Fibroblast of lung (primary cell): ENCODE results near the gene SYT9. TPM values are rescaled to one million over a fixed set of nuclear protein-coding genes. Genes with fewer than 3 reads are reported as not detected.

Source experiments
- DNase-seq, 2 donors: peaks; one replicate each; pipeline versions ENCODE4 v3.0.0 to v3.0.0-alpha.2; 2010; ENCODE audit warnings: low read depth in 2 of 2
- H2AFZ ChIP-seq: 2 replicates; pipeline ENCODE4 v1.5.1; 2012; ENCODE audit warnings: low read length, control low read depth, inconsistent platforms
- H3K27ac ChIP-seq: 2 replicates; pipeline ENCODE4 v1.5.1; 2011; ENCODE audit warnings: low read length, control low read depth; ENCODE audit not compliant: insufficient read depth
- H3K27me3 ChIP-seq: 2 replicates; pipeline ENCODE4 v1.5.1; 2011; ENCODE audit warnings: mild to moderate bottlenecking, low read length; ENCODE audit not compliant: control insufficient read depth, insufficient read depth
- H3K36me3 ChIP-seq: 2 replicates; pipeline ENCODE4 v1.5.1; 2011; ENCODE audit warnings: low read length; ENCODE audit not compliant: control insufficient read depth, insufficient read depth
- H3K4me1 ChIP-seq: 2 replicates; pipeline ENCODE4 v1.5.1; 2011; ENCODE audit warnings: low read length; ENCODE audit not compliant: control insufficient read depth, insufficient read depth; ENCODE audit errors: extremely low read depth
- H3K4me2 ChIP-seq: 2 replicates; pipeline ENCODE4 v1.5.1; 2011; ENCODE audit warnings: low read length, control low read depth; ENCODE audit not compliant: insufficient read depth; ENCODE audit errors: extremely low read depth
- H3K4me3 ChIP-seq, 4 experiments: fragments of 200-600 bp in 1 of 4; sonication (generic) in 1 of 4; replicated peaks in 1 of 4; 2 replicates each; pipeline ENCODE4 v1.5.1; 2011 to 2016; ENCODE audit warnings: low read length in 4 of 4, low read depth in 3 of 4, mild to moderate bottlenecking in 3 of 4, control low read depth in 2 of 4, inconsistent platforms in 1 of 4, mixed read lengths in 1 of 4; ENCODE audit not compliant: insufficient read depth in 1 of 4; ENCODE audit errors: control extremely low read depth in 1 of 4
- H3K79me2 ChIP-seq: 2 replicates; pipeline ENCODE4 v1.5.1; 2012; ENCODE audit warnings: mild to moderate bottlenecking, low read length, inconsistent platforms; ENCODE audit not compliant: control insufficient read depth, insufficient read depth
- H3K9ac ChIP-seq: 2 replicates; pipeline ENCODE4 v1.5.1; 2011; ENCODE audit warnings: mild to moderate bottlenecking, low read length, control low read depth; ENCODE audit not compliant: insufficient read depth
- H3K9me3 ChIP-seq: 2 replicates; pipeline ENCODE4 v1.5.1; 2012; ENCODE audit warnings: low read depth, low read length; ENCODE audit not compliant: control insufficient read depth, insufficient read depth
- H4K20me1 ChIP-seq: 2 replicates; pipeline ENCODE4 v1.5.1; 2011; ENCODE audit warnings: low read length; ENCODE audit not compliant: control insufficient read depth, insufficient read depth; ENCODE audit errors: extremely low read depth
- EZH2 ChIP-seq: IDR thresholded peaks from 2 replicates; pipeline ENCODE4 v1.5.1; 2012; ENCODE audit warnings: low read length, control low read depth, mild to moderate bottlenecking; ENCODE audit errors: missing control alignments
- polyA plus RNA-seq, 2 donors: library from polyadenylated mRNA; depleted of rRNA in 1 of 2; stranded (reverse) in 1 of 2; unstranded in 1 of 2; fragments of >200 nt; gene quantifications; 2 replicates each; pipeline ENCODE4 v1.2.1, GENCODE V29; 2011 to 2012; ENCODE audit warnings: missing spikeins in 1 of 2
- total RNA-seq: library from RNA; depleted of rRNA; stranded (reverse); fragments of >200 nt; gene quantifications from 2 replicates; pipeline ENCODE4 v1.2.1, GENCODE V29; 2014
- TF ChIP-seq, protein P1 (sequence below), 2 donors: IDR thresholded peaks in 1 of 2; conservative IDR thresholded peaks in 1 of 2; 1 replicate in 1 of 2; 2 replicates in 1 of 2; pipeline ENCODE4 v1.5.1; 2011 to 2012; ENCODE audit warnings: low read length in 2 of 2, control low read depth in 1 of 2, inconsistent platforms in 1 of 2, low read depth in 1 of 2, mild to moderate bottlenecking in 1 of 2

The SYT9 gene
- total and polyA plus RNA-seq, 2 donors (not counting 1 experiment from before 2014, with no cell fraction given): not detected

DNA sequence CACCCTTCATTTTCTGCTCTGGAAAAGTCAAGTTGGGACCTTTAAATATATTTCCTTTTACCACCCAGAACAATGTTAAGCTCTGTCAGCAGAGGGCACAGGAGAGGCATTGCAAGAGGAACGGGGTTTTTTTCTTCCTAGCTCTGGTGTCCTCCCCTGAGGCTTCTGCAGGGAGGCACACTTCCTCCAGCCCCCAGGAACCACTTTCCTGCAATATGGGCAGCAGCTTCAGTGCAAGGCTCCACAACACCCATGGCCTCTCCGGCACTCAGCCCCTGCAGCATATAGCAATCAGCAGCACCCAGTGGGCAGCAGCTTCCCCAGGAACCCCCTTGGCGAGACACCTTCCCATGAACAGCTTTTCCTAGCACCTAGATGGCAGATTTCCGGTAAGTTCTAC lies 101.4 kb downstream of the SYT9 start:
- Histone ChIP-seq H3K4me2 (no peak overlapping the region), H3K9me3 (no peaks in the 10 kb centered on the region), H3K79me2 (no peaks in the 10 kb centered on the region), H3K36me3 (no peaks in the 10 kb centered on the region), H3K9ac (no peak overlapping the region), H4K20me1 (no peaks in the 10 kb centered on the region), H3K4me1 (no peaks in the 10 kb centered on the region), H3K27me3 (no peaks in the 10 kb centered on the region), H3K27ac (no peak overlapping the region), H3K4me3 (no peak overlapping the region), H2AFZ (no peak overlapping the region)
- TF ChIP-seq EZH2: no peak
- TF ChIP-seq, protein P1, sequence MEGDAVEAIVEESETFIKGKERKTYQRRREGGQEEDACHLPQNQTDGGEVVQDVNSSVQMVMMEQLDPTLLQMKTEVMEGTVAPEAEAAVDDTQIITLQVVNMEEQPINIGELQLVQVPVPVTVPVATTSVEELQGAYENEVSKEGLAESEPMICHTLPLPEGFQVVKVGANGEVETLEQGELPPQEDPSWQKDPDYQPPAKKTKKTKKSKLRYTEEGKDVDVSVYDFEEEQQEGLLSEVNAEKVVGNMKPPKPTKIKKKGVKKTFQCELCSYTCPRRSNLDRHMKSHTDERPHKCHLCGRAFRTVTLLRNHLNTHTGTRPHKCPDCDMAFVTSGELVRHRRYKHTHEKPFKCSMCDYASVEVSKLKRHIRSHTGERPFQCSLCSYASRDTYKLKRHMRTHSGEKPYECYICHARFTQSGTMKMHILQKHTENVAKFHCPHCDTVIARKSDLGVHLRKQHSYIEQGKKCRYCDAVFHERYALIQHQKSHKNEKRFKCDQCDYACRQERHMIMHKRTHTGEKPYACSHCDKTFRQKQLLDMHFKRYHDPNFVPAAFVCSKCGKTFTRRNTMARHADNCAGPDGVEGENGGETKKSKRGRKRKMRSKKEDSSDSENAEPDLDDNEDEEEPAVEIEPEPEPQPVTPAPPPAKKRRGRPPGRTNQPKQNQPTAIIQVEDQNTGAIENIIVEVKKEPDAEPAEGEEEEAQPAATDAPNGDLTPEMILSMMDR (conservative IDR thresholded peaks at IDR 0.05 in 1 of 2, IDR thresholded peaks at IDR 0.05 in 1 of 2; ENCODE audit: low read depth in 1 of 2, low read length in 2 of 2): peak; percentile 4 to 54
- DNase-seq: no peak

DNA sequence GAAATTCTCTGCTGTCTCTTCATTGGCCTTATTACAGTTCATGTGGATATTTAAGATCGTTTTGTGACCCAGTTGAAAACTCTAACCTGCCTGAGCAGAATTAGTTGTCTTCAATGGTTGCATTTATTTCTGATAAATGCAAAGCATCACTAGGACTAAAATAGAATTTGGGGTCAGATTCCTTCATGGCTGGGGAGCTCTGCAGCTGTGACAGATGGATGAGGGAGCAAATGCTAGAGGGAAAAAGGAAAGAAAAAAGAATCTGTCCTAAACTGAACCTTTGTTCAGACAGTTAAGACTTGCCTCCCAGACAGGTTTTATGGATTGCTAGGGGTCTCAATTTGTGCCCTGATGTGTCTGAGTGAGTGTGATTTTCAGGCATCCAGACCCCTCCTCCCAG lies 113.0 kb downstream of the SYT9 start:
- no peaks in the 10 kb centered on the region for H3K9me3 ChIP-seq
- no peak for TF ChIP-seq EZH2
- TF ChIP-seq, protein P1 (conservative IDR thresholded peaks at IDR 0.05 in 1 of 2, IDR thresholded peaks at IDR 0.05 in 1 of 2; ENCODE audit: low read depth in 1 of 2, low read length in 2 of 2): no peak
- H3K9ac ChIP-seq: no peak overlapping the region
- H3K27ac ChIP-seq: no peak overlapping the region
- H3K4me3 ChIP-seq: no peak overlapping the region
- no peak for DNase-seq
- H3K79me2 ChIP-seq: no peaks in the 10 kb centered on the region
- H3K4me1 ChIP-seq: no peaks in the 10 kb centered on the region
- H3K4me2 ChIP-seq: no peak overlapping the region
- H4K20me1 ChIP-seq: no peaks in the 10 kb centered on the region
- no peaks in the 10 kb centered on the region for H3K27me3 ChIP-seq
- H3K36me3 ChIP-seq: no peaks in the 10 kb centered on the region
- H2AFZ ChIP-seq: no peak overlapping the region

- no peaks in the 10 kb centered on the region for H3K27me3 ChIP-seq
- H3K27ac ChIP-seq: no peak overlapping the region
- H3K9ac ChIP-seq: no peak overlapping the region
- no peak overlapping the region for H2AFZ ChIP-seq
- H3K4me3 ChIP-seq: no peak overlapping the region
- H3K4me1 ChIP-seq: no peaks in the 10 kb centered on the region
- no peaks in the 10 kb centered on the region for H3K9me3 ChIP-seq
- no peak overlapping the region for H3K4me2 ChIP-seq
- no peaks in the 10 kb centered on the region for H3K79me2 ChIP-seq
- DNase-seq: no peak
- TF ChIP-seq, protein P1 (conservative IDR thresholded peaks at IDR 0.05 in 1 of 2, IDR thresholded peaks at IDR 0.05 in 1 of 2; ENCODE audit: low read depth in 1 of 2, low read length in 2 of 2): no peak
- TF ChIP-seq EZH2: no peak
- no peaks in the 10 kb centered on the region for H4K20me1 ChIP-seq
- no peaks in the 10 kb centered on the region for H3K36me3 ChIP-seq
Observed at GRCh38 chr11:7367803-7368202, 116.1 kb downstream of the SYT9 start.
